Uterus (tissue), 2 donors: ENCODE results near the gene CFAP20DC.

Experiments used
- POLR2A ChIP-seq, 2 donors: fragments of 450-650 bp; IDR thresholded peaks; one replicate each; pipeline ENCODE4 v1.6.1; 2016; ENCODE audit warnings: antibody characterized with exemption in 2 of 2, mild to moderate bottlenecking in 1 of 2, moderate library complexity in 1 of 2
- TF ChIP-seq, protein P1 (sequence below), 4 experiments: fragments of 200-600 bp in 2 of 4; fragments of 450-650 bp in 2 of 4; sonication (generic) in 2 of 4; IDR thresholded peaks; one replicate each; pipeline ENCODE4 v1.5.1; 2016 to 2019; ENCODE audit warnings: antibody characterized with exemption in 4 of 4, mild to moderate bottlenecking in 2 of 4, moderate library complexity in 1 of 4

DNA sequence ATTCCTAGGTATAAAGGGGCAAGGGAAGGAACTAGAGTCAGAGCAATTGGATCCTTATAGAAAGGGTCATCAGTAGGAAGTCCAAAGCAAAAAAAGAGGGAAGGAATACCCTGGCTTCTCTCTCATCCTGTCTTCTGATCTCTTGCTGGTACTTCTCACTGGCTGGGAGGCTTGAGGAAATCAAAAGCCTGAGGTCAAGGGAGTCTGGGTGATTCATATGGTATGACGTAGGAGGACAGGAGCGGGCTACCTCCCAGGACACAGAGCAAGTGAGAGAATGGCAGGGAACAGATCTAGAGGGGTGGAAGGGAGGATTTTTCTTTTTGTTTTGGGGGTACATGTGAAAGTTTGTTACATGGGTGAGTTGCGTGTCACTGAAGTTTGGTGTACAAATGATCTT, 76.0 kb downstream of the CFAP20DC start:
- TF ChIP-seq, protein P1, sequence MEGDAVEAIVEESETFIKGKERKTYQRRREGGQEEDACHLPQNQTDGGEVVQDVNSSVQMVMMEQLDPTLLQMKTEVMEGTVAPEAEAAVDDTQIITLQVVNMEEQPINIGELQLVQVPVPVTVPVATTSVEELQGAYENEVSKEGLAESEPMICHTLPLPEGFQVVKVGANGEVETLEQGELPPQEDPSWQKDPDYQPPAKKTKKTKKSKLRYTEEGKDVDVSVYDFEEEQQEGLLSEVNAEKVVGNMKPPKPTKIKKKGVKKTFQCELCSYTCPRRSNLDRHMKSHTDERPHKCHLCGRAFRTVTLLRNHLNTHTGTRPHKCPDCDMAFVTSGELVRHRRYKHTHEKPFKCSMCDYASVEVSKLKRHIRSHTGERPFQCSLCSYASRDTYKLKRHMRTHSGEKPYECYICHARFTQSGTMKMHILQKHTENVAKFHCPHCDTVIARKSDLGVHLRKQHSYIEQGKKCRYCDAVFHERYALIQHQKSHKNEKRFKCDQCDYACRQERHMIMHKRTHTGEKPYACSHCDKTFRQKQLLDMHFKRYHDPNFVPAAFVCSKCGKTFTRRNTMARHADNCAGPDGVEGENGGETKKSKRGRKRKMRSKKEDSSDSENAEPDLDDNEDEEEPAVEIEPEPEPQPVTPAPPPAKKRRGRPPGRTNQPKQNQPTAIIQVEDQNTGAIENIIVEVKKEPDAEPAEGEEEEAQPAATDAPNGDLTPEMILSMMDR (IDR thresholded peaks at IDR 0.05): no peak
- TF ChIP-seq POLR2A (IDR thresholded peaks at IDR 0.05): no peak
